ENCODE results near the gene PRDM8.
"Not testable (repeated sequence)": the region's sequence is repeated elsewhere in the genome, so short reads cannot be mapped to it uniquely, and the experiment has no call there.

Gene PRDM8

DNA sequence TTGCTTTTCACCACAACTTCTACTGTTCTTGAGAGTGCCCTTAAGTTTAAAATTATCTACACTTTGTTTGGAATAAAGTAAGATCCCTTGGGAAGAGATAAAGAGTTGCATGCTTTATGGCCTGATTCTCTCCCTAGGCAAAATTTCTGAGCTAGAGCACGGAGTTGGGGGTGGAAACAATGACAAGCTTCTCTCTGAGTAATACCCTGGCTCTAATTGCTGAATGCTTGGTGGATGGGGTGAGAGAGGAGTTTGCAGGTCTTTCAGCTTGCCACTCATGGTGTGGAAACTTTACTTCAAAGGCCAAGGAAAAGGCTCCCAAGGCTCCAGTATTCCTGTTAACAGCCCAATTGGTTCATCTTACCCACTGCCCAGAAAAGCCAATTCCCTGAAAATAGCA lies 26.1 kb upstream of the PRDM8 start:
- Histone ChIP-seq H3K4me3 (ENCODE audit: low read depth, low read length) (no peak overlapping the region), H3K27ac (no peak overlapping the region)
- in situ Hi-C loops (cut with HindIII; ENCODE audit: low pct_ligation_motif_present, low sequenced_read_pairs) = no loop called here

DNA sequence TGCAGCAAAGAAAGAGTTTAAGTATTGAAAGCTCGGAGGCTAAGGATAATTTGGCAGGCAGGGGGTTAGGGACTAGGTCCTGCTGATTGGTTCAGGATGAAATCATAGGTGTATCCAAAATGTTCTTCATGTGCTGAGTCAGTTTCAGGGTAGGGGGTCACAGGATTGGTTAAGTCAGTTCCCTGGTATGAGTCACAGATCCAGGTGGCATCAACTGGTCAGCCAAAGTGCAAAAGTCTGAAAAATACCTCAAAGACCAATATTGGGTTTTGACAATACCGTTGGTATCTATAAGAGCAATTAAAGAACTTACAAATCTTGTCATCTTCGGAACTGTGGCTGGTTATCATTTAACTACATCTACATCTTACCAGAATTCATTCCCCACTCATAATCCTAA lies 25.6 kb upstream of the PRDM8 start:
- no peak for DNase-seq
- no peaks in the 10 kb centered on the region for H3K27me3 ChIP-seq (replicated peaks)
- H3K36me3 ChIP-seq (replicated peaks) = no peaks in the 10 kb centered on the region
- TF ChIP-seq, protein P1, sequence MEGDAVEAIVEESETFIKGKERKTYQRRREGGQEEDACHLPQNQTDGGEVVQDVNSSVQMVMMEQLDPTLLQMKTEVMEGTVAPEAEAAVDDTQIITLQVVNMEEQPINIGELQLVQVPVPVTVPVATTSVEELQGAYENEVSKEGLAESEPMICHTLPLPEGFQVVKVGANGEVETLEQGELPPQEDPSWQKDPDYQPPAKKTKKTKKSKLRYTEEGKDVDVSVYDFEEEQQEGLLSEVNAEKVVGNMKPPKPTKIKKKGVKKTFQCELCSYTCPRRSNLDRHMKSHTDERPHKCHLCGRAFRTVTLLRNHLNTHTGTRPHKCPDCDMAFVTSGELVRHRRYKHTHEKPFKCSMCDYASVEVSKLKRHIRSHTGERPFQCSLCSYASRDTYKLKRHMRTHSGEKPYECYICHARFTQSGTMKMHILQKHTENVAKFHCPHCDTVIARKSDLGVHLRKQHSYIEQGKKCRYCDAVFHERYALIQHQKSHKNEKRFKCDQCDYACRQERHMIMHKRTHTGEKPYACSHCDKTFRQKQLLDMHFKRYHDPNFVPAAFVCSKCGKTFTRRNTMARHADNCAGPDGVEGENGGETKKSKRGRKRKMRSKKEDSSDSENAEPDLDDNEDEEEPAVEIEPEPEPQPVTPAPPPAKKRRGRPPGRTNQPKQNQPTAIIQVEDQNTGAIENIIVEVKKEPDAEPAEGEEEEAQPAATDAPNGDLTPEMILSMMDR (IDR thresholded peaks at IDR 0.05; ENCODE audit: low read depth, low read length, missing control alignments) = no peak
- H3K27ac ChIP-seq = no peak overlapping the region
- in situ Hi-C loops (cut with HindIII; ENCODE audit: low pct_ligation_motif_present, low sequenced_read_pairs) = no loop called here
- H3K4me3 ChIP-seq (ENCODE audit: low read depth, low read length) = no peak overlapping the region

More for the DNA sequence above, 26.1 kb upstream of the PRDM8 start:
- DNase-seq = no peak
- Histone ChIP-seq H3K36me3 (replicated peaks) (no peaks in the 10 kb centered on the region), H3K27me3 (replicated peaks) (no peaks in the 10 kb centered on the region)
- TF ChIP-seq, protein P1 (IDR thresholded peaks at IDR 0.05; ENCODE audit: low read depth, low read length, missing control alignments) = no peak

- Histone ChIP-seq H3K36me3 (replicated peaks) (no peaks in the 10 kb centered on the region), H3K27ac (no peak overlapping the region), H3K4me3 (ENCODE audit: low read depth, low read length) (no peak overlapping the region), H3K27me3 (replicated peaks) (no peaks in the 10 kb centered on the region)
- TF ChIP-seq, protein P1 (IDR thresholded peaks at IDR 0.05; ENCODE audit: low read depth, low read length, missing control alignments) = no peak
- in situ Hi-C loops (cut with HindIII; ENCODE audit: low pct_ligation_motif_present, low sequenced_read_pairs) = no loop called here
- DNase-seq = no peak
Observed at GRCh38 chr4:80172203-80172602, 25.1 kb upstream of the PRDM8 start.

- in situ Hi-C loops (cut with HindIII; ENCODE audit: low pct_ligation_motif_present, low sequenced_read_pairs) = no loop called here
- peak; percentile 75 for DNase-seq
- no peak overlapping the region for H3K4me3 ChIP-seq (ENCODE audit: low read depth, low read length)
- H3K27me3 ChIP-seq (replicated peaks) = no peaks in the 10 kb centered on the region
- TF ChIP-seq, protein P1 (IDR thresholded peaks at IDR 0.05; ENCODE audit: low read depth, low read length, missing control alignments) = no peak
- peak overlapping the region; percentile 37 for H3K27ac ChIP-seq
- no peaks in the 10 kb centered on the region for H3K36me3 ChIP-seq (replicated peaks)
Observed at GRCh38 chr4:80173401-80173800, 23.9 kb upstream of the PRDM8 start.

DNA sequence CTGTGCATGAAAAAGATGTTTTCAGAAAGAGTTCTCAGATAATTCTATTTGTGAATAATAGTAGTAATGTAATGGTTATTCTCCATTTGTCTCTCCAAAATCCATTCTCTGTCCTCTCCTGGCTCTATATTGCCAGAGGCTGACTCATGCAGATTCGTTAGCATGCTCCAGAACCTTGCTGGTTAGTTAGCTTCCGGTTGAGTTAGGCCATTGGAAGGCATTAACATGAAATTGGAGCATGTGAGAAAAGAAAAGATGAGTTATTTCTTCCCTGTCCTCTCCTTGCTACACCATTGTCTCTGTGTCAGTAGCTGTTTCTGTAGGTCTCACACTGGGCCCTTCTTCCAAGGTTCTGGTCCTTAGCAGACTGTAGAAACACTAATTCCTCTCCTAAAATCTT lies 23.5 kb upstream of the PRDM8 start:
- no peaks in the 10 kb centered on the region for H3K36me3 ChIP-seq (replicated peaks)
- H3K27ac ChIP-seq = peak overlapping the region; percentile 25
- TF ChIP-seq, protein P1 (IDR thresholded peaks at IDR 0.05; ENCODE audit: low read depth, low read length, missing control alignments) = no peak
- in situ Hi-C loops (cut with HindIII; ENCODE audit: low pct_ligation_motif_present, low sequenced_read_pairs) = no loop called here
- DNase-seq = no peak
- no peak overlapping the region for H3K4me3 ChIP-seq (ENCODE audit: low read depth, low read length)
- H3K27me3 ChIP-seq (replicated peaks) = no peaks in the 10 kb centered on the region

GRCh38 chr4:80177793-80178192 lies 19.5 kb upstream of the PRDM8 start:
- not testable (repeated sequence) for DNase-seq; H3K27me3 ChIP-seq (replicated peaks)

More at GRCh38 chr4:80177793-80178192, 19.5 kb upstream of the PRDM8 start:
- H3K4me3 ChIP-seq (ENCODE audit: low read depth, low read length); H3K27ac ChIP-seq; H3K36me3 ChIP-seq (replicated peaks); in situ Hi-C loops (cut with HindIII; ENCODE audit: low pct_ligation_motif_present, low sequenced_read_pairs): not testable (repeated sequence)

Measured in brain microvascular endothelial cell (primary cell).